H1 (cell line): Measurements from ENCODE around the gene DNTTIP2. TPM values are rescaled to one million over a fixed set of nuclear protein-coding genes. Genes with fewer than 3 reads are reported as not detected.

Source experiments
- ASH2L ChIP-seq: fragments of 200-600, 300-600 bp; sonication (generic); IDR thresholded peaks from one replicate; pipeline ENCODE4 v1.7.1; 2017; ENCODE audit warnings: low read length
- BCL11A ChIP-seq, 2 experiments: IDR thresholded peaks; one replicate each; pipeline ENCODE4 v1.6.1; 2011; ENCODE audit warnings: low read depth in 2 of 2, low read length in 2 of 2, mild to moderate bottlenecking in 2 of 2
- CBX5 ChIP-seq: fragments of 300-800, 300-1000 bp; sonication (generic); IDR thresholded peaks from 2 replicates; pipeline ENCODE4 v1.7.1; 2016; ENCODE audit warnings: antibody characterized with exemption, low read length, low read depth
- CHD1 ChIP-seq: IDR thresholded peaks from 2 replicates; pipeline ENCODE4 v1.6.1; 2012; ENCODE audit warnings: low read depth, low read length, improper control_type of control experiment
- CHD2 ChIP-seq: IDR thresholded peaks from 2 replicates; pipeline ENCODE4 v1.6.1; 2012; ENCODE audit warnings: low read length, improper control_type of control experiment
- FOSL1 ChIP-seq: IDR thresholded peaks from 2 replicates; pipeline ENCODE4 v1.6.1; 2011; ENCODE audit warnings: mild to moderate bottlenecking, low read depth, low read length, moderate library complexity; ENCODE audit not compliant: insufficient read depth
- GABPA ChIP-seq: IDR thresholded peaks from 2 replicates; pipeline ENCODE4 v1.6.1; 2011; ENCODE audit warnings: mild to moderate bottlenecking, low read length, moderate library complexity, borderline replicate concordance; ENCODE audit not compliant: insufficient read depth
- GTF2F1 ChIP-seq: IDR thresholded peaks from 2 replicates; pipeline ENCODE4 v1.6.1; 2012; ENCODE audit warnings: low read depth, low read length, improper control_type of control experiment, borderline replicate concordance
- HDAC6 ChIP-seq: IDR thresholded peaks from one replicate; pipeline ENCODE4 v1.7.1; 2012; ENCODE audit warnings: low read depth, mild to moderate bottlenecking, inconsistent platforms, low read length, moderate library complexity
- JUND ChIP-seq: IDR thresholded peaks from 2 replicates; pipeline ENCODE4 v1.6.1; 2011; ENCODE audit warnings: mild to moderate bottlenecking, improper control_type of control experiment, low read length
- NRF1 ChIP-seq: IDR thresholded peaks from 2 replicates; pipeline ENCODE4 v1.6.1; 2011; ENCODE audit warnings: mild to moderate bottlenecking, low read depth, low read length, improper control_type of control experiment
- RBBP5 ChIP-seq: IDR thresholded peaks from 2 replicates; pipeline ENCODE4 v1.7.1; 2012; ENCODE audit warnings: low read depth, mild to moderate bottlenecking, inconsistent platforms, low read length, moderate library complexity, borderline replicate concordance
- RNF2 ChIP-seq: fragments of 200-900, 300-1000 bp; sonication (generic); IDR thresholded peaks from 2 replicates; pipeline ENCODE4 v1.7.1; 2016; ENCODE audit warnings: borderline replicate concordance, low read depth, mild to moderate bottlenecking, antibody characterized with exemption, low read length; ENCODE audit not compliant: poor library complexity, severe bottlenecking; ENCODE audit errors: missing control alignments
- RXRA ChIP-seq: IDR thresholded peaks from 2 replicates; pipeline ENCODE4 v1.6.1; 2011; ENCODE audit warnings: low read depth, mild to moderate bottlenecking, low read length, moderate library complexity; ENCODE audit not compliant: insufficient read depth
- SAP30 ChIP-seq: fragments of 300-600 bp; sonication (generic); IDR thresholded peaks from 2 replicates; pipeline ENCODE4 v1.7.1; 2012; ENCODE audit warnings: low read length, moderate library complexity, mild to moderate bottlenecking, inconsistent platforms; ENCODE audit not compliant: insufficient read depth, insufficient replicate concordance
- SIX5 ChIP-seq: IDR thresholded peaks from 2 replicates; pipeline ENCODE4 v1.6.1; 2011; ENCODE audit warnings: mild to moderate bottlenecking, low read depth, low read length
- SP4 ChIP-seq: IDR thresholded peaks from 2 replicates; pipeline ENCODE4 v1.6.1; 2012; ENCODE audit warnings: low read length, inconsistent platforms
- TBP ChIP-seq: IDR thresholded peaks from 2 replicates; pipeline ENCODE4 v1.6.1; 2011; ENCODE audit warnings: low read depth, low read length, improper control_type of control experiment
- TCF12 ChIP-seq: IDR thresholded peaks from 2 replicates; pipeline ENCODE4 v1.6.1; 2011; ENCODE audit warnings: low read depth, mild to moderate bottlenecking, low read length
- YY1 ChIP-seq: IDR thresholded peaks from 2 replicates; pipeline ENCODE4 v1.6.1; 2011; ENCODE audit warnings: low read depth, mild to moderate bottlenecking, low read length
- ZNF274 ChIP-seq: IDR thresholded peaks from 2 replicates; pipeline ENCODE4 v1.7.0; 2012; ENCODE audit warnings: low read length, borderline replicate concordance; ENCODE audit errors: extremely low read depth
- polyA plus RNA-seq, 7 experiments: library from polyadenylated mRNA; depleted of rRNA in 3 of 7; stranded (reverse) in 5 of 7; unstranded in 2 of 7; fragments of >200 nt in 5 of 7; fragments of 200-250 nt in 2 of 7; gene quantifications; 1 replicate in 5 of 7; 2 replicates in 1 of 7; 4 replicates in 1 of 7; pipeline versions ENCODE4 v1.2.1 to v1.2.3, GENCODE V29; 2011 to 2013; ENCODE audit warnings: missing spikeins in 2 of 7, mixed read lengths in 2 of 7
- total RNA-seq: library from RNA; stranded (reverse); fragmentation: NEBNext Ultra II Directional; extraction: Animal tissue kit (Norgen Biotek cat#: 25700); gene quantifications from 2 replicates; pipeline ENCODE4 v1.2.1, GENCODE V29; 2021
- TF ChIP-seq, protein P1 (sequence below): IDR thresholded peaks from 2 replicates; pipeline ENCODE4 v1.6.1; 2012; ENCODE audit warnings: inconsistent platforms
- TF ChIP-seq, protein P2 (sequence below): IDR thresholded peaks from 2 replicates; pipeline ENCODE4 v1.6.1; 2011; ENCODE audit warnings: low read depth, mild to moderate bottlenecking, low read length; ENCODE audit not compliant: insufficient read depth

DNTTIP2 gene
- total and polyA plus RNA-seq, 2 of the 8 experiments (the other 6 are each of a cell fraction or from before 2014, with no cell fraction given), result 6.3 to 80.4 TPM

DNA sequence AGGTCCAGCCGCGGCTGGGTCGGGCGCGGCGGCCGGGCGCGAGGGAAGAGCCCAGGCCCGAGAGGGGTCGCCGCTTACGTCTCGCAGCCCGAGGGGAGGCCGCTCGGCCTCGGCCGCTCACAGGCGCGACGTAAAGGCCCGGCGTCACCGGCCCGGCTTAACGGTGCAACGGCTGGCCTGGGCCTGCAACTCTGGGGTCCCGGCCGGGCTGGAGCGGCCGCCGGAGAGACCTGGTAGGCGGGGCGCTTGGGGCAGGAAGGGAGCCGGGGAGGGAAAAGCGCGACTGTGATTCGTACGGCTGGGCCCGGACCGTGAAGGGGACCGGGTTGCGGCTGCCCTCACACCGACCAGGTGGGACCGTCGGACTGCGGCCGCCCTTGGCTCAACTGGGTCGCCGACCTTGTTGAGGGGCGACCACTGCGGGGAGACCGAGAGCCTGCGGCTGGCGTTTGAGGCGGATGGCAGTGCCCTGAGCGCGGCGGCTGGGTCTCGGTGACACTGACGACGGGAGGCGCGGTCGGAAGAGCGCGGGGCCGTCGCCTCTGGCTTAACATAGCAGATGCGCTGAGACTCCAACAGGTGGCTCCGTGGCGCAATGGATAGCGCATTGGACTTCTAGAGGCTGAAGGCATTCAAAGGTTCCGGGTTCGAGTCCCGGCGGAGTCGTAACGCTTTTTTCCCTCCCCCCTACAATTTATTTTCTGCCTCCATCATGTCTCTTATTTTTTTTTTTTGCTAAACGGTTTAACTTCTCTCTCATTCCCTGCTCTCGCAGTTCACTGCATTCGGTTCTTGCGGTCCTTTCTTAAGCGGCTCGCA lies 31.8 kb downstream of the DNTTIP2 start (continued):
- TF ChIP-seq JUND, result no peak
- TF ChIP-seq NRF1, result peak; percentile 48; the same call in 1 of the 2 replicates
- no peak for TF ChIP-seq GTF2F1
- TF ChIP-seq CHD1, result no peak
- TF ChIP-seq SIX5, result no peak
- no peak for TF ChIP-seq GABPA
- TF ChIP-seq RBBP5, result peak; percentile 99; the same call in 1 of the 2 replicates
- no peak for TF ChIP-seq YY1
- TF ChIP-seq CHD2, result no peak
- no peak for TF ChIP-seq RXRA
- no peak for TF ChIP-seq ZNF274
- TF ChIP-seq, protein P1, sequence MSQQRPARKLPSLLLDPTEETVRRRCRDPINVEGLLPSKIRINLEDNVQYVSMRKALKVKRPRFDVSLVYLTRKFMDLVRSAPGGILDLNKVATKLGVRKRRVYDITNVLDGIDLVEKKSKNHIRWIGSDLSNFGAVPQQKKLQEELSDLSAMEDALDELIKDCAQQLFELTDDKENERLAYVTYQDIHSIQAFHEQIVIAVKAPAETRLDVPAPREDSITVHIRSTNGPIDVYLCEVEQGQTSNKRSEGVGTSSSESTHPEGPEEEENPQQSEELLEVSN, result peak; percentile 69
- TF ChIP-seq, protein P2, sequence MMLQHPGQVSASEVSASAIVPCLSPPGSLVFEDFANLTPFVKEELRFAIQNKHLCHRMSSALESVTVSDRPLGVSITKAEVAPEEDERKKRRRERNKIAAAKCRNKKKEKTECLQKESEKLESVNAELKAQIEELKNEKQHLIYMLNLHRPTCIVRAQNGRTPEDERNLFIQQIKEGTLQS, result no peak
- TF ChIP-seq ASH2L, result peak; percentile 98
- TF ChIP-seq SAP30, result no peak
- no peak for TF ChIP-seq FOSL1
- peak; percentile 69 for TF ChIP-seq HDAC6
- TF ChIP-seq RNF2, result no peak
- peak; percentile 82; the same call in 1 of the 2 replicates for TF ChIP-seq TCF12
- TF ChIP-seq CBX5, result no peak
- peak; percentile 100 for TF ChIP-seq TBP
- TF ChIP-seq BCL11A (IDR thresholded peaks at IDR 0.05; ENCODE audit: low read depth in 2 of 2, low read length in 2 of 2), result no peak
- peak; percentile 69; the same call in 1 of the 2 replicates for TF ChIP-seq SP4
